COLO829 (cell line): ENCODE data around the gene MAD1L1.

Experiments
- DNase-seq: peaks from one replicate; pipeline ENCODE4 v3.0.0; 2012; ENCODE audit warnings: low spot score

Gene MAD1L1

DNA sequence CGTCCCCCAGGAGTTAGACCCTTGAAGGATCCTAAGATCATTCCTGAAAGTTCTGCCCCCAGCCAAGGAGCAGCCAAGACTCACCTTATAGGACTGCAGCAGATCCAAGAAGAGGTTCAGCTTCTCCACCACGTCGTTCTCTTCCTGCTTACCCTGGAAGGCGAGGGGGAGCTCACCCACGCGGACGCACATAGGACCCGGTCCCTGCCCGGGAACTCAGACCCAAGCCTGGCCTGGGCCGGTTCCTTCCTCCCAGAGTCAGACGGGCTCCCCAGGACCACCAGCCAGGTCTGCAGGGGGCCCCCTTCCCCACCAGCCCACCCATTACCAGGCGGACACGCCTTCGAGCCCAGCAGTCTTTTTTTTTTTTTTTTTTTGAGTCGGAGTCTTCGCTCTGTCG is 24.9 kb upstream of the MAD1L1 start:
- no peak for DNase-seq

DNA sequence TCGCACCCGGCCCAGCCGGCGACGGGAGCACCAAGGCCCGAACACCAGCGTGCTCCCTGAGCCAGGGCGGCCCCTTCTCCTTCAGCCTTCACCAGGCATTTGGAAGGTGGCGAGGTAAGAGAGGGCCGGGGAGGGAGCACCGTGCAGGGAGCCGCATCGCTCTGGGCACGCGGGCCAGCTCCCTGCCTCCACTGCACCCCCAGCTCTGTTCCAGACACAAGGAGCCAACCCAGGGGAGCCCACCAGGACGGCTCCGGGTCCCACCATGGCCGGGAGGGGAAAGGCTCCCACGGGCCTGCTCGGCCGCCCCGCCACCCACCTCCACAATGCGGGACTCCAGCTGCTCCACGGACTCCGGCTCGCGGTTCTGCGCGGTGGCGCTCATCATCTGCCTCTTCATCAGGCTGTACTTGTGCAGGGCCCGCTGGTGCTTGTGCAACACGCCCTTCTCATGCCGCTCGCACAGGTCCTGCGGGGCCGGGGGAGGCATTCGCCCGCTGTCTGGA is 24.4 kb upstream of the MAD1L1 start:
- DNase-seq: no peak

DNA sequence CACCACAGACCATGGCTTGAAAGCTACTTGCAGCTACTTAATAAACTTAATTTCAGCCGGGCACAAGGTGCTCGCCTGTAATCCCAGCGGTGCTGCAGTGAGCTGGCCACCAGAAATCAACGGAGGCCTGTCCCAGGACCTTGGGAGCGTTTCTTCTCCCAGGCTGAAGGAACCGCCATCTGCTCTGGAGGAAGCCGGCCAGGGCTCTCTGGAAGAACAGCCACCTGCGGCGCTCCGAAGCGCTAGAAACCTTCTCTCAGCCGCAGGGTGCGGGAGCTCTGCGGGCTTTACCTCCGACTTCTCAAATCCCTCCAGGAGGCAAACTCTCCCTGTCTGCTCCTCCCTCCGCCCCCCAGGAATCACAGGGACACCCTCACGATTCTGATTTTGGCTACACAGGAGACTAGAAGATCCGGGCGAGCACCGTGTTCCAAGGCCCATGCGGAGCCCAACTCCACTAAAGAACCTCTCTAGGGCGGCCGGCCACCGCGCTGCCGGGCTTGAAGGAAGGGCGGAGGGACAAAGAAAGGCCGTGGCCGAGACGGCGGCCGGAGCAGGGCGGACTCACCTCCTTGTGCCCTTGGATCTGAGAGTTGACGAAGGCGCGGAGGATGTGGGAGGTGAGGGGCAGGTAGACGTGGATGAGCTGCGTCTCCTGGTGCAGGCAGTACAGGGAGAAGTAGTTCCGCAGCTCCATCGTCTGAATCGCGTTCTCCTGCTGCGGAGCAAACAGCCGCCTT is 23.7 kb upstream of the MAD1L1 start:
- DNase-seq: no peak

DNA sequence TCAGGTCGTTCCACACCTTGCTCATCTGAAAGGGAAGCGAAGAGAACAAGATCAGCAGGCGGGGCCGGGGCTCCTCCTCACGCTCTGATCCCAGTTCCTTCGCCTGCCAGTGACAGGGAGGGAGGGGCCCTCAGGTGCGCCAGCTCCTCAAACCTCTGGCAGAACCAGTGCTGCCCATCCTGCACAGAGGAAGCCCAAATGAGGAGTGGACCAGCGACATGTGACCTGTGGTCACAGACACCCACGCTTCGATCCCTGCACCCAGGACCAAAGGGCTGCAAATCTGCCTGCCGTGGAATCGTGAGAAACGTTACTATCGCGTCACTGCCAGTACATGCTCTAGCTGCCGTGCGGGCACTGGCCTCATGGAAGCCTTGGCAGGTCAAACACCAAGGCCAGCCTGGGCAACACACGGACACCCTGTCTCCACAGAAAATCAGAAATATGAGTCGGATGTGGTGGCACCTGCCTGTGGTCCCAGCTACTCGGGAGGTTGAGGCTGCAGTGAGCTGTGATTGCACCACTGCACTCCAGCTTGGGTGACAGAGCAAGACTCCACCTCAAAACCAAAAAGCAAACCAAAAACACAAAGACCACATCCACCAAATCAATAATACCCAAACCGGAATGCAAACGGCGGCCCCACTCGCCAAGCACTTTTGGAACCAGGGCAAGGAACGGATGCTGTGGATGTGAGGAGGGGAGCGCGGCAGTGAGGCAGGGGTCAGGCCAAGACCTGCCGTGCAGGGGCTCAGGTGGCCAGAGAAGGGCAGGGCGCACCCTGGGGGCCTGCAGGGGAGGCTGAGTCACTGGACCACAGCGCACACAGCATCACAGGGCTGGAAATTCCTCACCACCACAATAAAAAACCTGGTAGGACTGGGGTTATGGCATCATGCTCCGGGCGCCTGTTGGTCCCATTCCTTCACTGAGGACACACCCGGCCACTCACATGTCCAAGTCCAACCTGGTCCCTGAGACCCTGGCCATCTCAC is 22.7 kb upstream of the MAD1L1 start:
- no peak for DNase-seq

DNA sequence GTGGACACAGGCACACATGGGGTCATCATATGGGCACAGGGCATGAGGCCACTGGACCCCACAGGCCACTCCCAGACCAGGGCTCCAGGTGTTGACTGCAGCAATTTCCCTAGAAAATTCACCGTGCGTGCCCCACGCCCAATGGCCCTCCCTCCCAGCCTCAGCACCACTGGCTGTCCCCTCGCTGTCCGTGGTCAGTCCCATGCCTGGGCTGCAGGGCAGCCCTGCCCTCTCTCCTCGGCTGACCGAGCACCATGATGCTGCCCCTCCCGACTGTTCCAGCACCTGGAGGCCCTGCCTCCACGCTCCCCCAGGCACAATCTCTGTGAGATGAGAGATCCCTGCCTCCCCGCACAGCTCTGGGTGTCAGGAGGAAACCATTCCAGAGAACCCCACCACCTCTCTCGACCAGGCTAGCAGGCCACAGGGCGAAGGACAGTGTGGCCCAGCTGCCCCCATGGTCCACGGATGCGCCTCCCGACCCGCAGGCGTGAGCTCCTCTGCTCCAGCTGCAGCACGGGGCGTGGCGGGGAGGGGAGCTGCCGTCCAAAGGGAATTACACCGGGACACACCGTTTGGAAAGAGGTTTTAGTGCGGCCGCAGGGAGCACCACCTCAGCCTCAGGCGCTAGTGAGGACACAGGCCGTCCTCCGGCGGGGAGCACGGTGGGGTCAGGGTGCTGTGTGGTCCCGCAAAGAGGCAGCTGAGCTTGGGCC is 21.8 kb upstream of the MAD1L1 start:
- DNase-seq: no peak

DNA sequence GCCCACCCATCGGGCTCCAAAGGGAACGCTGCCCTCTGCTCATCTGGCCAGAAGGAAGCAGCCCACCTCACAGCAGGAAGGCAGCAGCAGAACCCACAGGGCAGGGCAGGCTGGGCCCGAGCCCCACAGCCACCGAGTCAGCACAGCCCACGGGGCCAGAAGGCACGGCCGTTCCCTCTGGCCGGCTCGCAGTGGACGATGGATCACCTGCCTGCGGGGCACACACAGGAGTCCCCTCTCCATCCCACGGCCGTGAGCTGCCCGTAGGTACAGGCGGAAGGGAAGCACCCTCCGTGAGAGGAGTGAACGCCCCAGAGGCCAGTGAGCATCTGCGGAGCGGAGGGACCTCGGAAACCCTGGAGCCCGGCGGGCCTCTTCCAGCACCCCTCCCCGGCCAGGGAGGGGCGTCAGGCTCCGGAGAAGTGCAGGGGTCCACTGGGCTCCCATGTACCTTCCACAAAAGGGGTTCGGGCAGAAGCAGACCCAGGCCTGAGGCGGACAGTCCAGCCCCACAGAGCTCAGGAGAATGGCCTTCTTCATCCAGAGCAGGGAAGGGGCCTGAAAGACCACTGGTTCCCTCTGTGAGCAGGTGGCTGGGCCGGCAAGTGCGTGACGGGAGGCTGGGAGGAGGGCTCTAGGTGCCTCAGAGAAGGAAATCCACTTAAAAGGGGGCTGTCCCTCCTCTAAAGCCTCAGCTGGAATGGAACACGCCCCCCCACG is 20.9 kb upstream of the MAD1L1 start:
- no peak for DNase-seq

DNA sequence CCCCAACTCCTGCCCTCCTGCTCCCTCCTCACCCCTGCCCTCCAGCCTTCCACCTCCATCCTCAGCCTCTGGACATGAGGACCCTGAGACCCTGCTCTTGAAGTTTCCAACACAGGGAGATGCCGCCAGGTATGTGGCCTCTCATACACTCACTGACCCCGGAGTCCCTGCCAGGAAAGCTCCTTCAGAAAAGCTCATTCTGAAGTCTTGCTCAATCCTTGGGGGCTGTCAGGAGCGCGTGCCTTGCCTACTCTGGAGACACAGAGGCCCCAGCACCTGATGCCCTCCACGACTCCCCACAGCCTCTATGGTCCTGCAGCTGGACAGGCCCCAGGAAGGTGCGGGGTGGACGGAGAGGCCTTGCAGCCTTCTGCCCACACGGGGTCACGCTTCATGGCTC is 20.3 kb upstream of the MAD1L1 start:
- DNase-seq: no peak

DNA sequence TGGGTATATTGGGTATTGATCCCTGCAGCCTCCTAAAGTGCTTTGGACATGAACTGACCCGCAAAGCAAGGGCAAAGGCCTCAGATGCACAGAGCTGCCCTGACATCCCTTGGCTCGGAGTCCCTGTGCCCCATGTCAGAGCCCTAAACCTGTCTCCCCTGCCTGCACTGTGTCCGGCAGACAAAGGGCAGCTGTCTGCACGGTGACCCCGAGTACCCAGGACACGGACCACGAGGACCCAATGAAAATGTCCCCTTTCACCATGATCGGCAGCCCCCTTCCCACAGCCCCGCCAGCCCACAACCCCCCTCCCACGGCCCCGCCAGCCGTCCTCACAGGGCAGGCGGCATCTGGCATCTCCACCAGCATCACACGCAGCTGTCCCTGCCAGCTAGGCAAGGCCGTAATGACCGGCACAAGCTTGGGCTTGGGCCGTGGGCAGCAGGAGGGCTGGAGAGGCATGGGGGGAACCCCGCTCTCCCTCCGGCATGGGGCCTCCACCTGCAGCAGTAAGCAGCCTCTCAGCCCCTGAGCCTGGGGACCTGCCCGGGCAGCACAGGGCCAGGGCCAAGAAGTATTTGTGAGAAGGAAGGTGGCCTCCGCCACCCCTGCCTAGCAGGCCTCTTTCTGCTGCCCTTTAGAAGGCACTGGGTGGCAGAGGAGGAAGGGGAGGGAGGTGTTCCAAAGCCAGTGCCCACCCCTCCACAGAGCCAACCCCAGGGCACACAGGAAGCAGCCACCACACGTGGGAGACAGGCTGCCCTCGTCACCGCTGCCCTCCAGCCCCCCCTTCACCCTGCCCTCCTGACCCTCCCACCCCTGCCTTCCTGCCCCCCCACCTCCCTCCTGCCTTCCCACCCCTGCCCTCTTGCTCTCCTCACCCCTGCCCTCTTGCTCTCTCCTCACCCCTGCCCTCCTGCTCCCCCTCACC is 19.4 kb upstream of the MAD1L1 start:
- no peak for DNase-seq

DNA sequence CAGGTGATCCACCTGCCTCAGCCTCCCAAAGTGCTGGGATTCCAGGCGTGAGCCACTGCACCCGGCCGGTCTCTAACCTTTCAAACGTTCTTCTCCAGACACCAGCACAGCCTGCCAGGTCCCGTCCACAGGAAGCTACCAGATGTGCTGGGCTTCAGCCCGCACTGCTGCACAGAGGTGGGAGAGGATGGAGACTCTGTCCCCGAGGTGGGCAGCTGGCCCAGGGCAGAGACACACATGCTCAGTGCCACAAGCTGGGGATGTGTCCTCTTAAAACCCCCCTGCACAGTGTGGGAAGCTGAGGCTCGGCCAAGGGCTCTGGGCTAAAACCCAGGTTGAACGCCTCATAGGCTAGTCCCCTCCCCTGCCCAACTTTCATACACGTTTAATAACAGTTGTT is 18.6 kb upstream of the MAD1L1 start:
- no peak for DNase-seq

DNA sequence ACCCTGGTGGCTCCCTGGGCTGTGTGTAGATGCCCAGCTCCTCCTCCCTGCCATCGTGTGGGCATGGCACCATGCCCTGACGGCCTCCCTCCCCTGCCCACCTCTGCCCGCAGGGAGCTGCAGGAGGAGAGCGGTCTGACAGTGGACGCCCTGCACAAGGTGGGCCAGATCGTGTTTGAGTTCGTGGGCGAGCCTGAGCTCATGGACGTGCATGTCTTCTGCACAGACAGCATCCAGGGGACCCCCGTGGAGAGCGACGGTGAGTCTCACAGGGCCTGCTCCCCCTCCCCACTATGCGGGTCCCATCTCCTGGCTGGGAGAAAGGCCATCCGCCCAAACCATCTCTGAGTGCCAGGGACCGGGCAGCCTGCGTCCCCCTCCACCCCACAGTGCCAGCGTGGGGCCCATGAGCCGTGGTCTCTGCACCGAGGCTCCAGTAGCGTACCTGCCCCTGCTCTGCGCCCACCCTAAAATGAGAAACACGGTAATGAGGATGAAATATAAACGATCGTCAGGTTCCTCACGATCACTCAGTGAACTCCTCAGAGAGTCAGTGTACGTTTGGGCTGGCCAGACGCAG is 17.1 kb upstream of the MAD1L1 start:
- no peak for DNase-seq

DNA sequence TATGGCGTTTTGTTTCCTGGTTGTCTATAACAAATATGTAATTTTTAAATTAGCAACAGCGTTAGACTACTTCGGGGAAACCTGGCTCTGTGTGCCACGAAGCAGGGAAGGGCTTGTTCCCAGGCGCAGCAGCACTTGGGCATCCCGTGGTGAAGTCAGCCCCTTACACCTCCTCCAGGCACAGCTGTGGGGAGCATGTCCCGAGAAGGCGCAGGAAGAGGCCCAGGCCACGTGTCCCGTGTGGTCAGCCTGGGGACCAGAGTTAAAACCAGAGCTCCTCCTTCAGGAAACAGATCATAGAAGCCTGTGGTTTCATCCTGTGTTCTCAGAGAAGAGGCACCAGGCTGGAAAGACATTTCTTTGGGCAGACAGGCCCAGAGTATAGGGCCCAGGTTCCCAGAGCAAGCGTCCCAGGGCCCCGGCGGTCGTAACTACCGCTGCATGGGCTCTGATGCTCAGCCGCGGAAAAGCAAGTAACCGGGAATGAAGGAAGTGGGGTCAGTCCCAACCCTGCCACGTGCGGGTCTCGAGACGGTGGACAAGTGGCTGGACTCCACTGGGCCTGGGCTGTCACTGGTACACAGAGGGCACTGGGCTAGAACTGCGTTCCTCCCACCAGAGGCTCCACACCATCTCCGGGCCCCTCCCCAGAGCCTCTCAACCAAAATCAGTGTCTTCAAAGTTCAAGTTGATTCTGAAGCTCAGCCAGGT is 16.4 kb upstream of the MAD1L1 start:
- peak; percentile 77 for DNase-seq

DNA sequence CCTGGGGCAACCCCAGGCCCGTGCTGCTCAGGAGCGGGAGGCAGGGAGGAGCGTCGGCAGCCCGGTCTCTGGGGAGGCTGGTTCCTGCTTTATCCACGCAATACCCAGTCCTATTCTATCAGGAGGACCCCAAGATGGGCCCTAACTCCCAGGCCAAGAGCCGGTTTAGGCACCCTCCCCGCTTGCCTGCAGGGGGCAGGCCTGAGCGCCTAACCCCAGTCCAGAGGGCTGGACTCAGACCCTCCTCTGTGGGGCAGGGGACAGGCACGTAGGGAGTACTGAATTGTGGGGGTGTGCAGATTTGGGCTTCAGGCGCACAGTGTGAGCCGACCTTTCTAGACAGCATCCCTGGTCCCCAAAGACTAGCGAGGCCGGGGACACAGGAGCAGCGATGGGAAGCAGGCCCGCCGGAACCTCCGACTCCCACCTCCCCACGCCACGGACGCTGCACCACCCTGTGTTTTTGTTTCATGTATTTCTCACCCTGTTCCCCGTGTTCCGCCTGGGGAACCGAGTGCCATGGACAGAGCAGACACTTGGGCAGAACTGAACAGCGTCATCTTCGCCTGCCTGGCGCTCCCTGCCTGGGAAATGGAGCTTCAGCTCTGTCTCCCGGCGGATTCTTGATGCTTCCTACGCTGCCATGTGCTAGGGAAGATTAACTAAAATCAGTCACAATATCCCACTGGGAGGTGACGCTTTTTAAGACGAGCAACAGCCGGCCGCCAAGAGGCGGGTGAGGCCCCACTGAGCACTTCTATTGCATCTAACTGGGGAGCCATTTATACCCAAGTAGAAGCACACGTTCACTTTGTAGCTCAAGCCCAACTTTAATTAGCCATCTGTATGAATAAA is 14.6 kb upstream of the MAD1L1 start:
- no peak for DNase-seq

DNA sequence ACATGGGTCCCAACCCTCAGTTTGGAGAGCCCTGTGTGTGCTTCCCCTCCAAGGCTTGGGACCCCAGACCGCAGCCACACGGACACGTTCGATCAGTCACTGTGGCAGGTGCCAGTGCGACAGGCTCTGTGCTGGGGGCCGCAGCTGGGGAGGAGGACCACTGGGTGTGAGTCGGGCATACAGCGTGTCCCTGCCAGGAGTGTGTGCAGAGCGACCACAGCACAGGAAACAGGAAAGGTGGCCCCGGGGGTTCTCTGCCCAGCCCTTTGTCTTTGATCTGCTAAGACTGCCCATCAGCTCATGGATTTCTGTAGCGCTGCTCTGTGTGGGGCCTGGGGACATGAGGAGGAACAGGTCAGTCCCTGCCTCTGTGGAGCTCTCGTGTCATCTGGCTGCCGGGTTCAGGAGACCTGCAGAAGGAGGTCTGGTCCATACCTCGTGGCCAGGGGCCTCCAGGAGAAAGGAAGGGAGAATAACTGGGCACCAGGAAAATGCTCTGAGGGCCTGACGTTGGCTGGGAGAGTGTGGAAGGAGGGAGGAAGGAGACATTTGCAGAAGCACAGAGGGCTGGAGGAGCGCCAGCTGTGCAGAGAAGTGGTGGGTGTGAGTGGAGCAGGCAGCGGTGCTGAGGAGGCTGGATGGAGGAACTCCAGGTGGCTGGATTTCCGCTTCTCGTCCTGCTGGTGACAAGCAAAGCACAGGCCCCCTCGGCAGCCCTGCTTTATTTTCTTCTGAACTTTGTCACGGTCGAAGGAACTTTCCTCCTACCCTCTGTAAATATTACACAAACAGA is 13.3 kb upstream of the MAD1L1 start:
- no peak for DNase-seq

DNA sequence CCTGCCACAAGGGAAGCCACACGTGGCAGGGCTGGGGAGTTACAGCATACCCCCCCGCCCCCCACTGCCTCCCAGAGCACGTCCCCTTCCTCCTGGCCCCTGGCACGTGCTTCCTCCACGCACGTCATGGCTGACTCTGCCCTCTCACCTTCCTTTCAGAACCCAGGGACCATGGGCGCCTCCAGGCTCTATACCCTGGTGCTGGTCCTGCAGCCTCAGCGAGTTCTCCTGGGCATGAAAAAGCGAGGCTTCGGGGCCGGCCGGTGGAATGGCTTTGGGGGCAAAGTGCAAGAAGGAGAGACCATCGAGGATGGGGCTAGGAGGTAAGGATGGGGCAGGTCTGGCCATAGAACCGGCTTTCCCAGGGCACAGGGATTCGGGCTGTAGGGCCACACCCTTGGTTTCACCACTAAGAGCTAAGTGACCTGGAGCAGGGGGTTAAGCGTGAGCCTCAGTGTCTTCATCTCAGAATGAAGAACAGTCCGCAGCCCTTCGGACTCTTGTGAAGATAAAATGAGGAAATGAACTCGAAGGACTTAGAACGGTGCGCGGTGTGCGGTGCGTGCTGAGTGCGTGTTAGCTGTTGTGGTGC is 11.8 kb upstream of the MAD1L1 start:
- no peak for DNase-seq

DNA sequence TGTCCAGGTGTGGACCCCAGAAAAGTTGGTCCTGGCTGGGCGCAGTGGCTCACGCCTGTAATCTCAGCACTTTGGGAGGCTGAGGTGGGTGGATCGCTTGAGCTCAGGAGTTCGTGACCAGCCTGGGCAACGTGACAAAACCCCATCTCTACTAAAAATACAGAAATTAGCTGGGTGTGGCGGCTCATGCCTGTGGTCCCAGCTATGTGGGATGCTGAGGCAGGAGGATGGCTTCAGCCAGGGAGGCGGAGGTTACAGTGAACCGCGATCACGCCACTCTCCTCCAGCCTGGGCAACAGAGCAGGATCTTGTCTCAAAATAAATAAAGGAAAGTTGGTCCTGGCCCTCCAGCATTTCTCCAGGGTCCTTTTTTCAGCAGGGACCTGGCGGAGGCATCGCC is 10.7 kb upstream of the MAD1L1 start:
- DNase-seq: no peak

DNA sequence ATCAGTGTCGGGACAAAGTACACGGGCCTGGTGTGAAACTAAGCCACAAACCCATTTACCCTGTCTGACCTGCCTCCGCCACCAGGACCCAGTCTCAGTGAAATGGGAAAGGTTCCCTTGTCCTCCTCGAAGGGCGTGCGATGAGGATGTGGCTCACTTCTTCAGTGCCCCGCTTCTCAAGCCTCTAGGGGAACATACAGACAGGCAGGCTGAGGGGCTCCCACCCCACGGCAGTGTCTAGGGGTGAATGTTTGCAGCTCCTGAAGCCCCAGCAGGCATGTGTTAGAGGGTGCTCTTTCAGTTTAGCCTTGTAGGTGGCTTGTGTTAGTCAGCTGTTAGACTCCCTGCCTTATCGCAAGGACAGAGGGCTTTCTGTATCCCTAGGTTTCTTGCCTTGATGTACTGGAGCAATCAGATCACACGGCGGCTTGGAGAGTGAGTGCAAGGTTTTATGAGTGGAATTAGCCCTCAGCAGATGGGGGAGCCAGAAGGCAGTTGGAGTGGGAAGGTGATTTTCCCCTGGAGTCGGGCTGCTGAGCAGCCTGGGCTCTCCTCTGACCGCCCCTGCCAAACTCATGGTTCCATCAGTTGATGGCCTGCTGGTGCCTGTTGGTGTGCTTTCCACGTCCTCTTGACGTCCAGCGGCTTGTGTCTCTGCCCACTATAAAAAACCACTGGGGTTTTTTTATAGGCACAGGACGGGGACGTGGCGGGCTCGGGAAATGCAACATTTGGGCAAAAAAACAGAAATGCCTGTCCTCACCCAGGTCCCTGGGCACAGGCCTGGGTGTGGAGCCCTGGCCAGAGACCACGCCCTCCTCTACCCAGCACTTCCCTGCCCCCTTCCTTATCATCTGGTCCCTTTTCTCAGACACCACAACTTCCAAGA is 10.0 kb upstream of the MAD1L1 start:
- DNase-seq: no peak
